NCI-H526 (cell line): ENCODE results near the gene TTLL10.
"Not testable (repeated sequence)": the region's sequence is repeated elsewhere in the genome, so short reads cannot be mapped to it uniquely, and the experiment has no call there.

Experiments used
- DNase-seq, 2 experiments: peaks; one replicate each; lab custom pipeline; 2025; lab: John Stamatoyannopoulos, UW

TTLL10 gene

DNA sequence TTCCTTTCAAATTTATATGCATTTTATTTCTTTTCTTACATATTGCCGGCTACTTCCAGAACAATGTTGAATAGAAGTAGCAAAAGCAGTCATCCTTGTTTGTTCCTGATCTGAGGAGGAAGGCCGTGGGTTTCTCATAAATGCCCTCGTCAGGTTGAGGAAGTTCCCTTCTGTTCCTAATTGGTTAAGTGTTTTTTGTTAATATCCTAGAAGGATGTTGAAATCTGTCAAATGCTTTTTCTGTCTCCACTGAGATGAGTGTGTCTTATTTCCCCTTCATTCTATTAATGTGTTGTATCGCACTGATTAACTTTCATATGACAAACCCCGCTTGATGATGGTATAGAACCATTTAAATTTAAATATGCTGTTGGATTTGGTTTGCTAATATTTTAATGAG is 15.4 kb downstream of the TTLL10 start:
- DNase-seq = no peak

DNA sequence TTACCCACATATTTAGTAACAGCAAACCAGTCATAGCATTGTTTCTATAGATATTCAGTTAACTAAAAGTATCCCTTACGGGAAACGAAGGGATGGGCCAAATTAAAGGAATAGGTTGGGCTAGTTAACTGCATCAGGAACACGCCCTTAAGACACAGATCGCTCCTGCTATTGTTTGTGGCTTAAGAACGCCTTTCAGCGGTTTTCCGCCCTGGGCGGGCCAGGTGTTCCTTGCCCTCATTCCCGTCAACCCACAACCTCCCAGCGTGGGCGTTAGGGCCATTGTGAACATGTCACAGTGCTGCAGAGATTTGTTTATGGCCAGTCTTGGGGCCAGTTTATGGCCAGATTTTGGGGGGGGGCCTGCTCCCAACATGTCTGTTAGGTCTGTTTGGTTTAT is 18.1 kb downstream of the TTLL10 start:
- no peak for DNase-seq

DNA sequence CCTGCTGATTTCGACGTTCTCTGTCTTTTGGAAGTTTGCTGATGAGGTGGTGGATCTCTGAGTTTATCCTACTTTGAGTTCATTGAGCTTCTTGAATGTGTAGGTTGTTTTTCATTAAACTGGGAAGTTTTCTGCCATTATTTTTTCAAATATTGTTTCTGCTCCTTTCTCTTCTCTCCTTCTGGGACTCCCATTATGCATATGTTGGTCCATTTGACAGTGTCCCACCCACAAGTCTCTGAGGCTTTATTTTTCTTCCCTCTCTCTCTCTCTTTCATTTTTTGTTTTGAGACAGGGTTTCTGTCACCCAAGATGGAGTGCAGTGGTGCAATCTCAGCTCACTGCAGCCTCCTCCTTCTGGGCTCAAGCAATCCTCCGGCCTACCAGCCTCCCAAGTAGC is 21.0 kb downstream of the TTLL10 start:
- no peak for DNase-seq

DNA sequence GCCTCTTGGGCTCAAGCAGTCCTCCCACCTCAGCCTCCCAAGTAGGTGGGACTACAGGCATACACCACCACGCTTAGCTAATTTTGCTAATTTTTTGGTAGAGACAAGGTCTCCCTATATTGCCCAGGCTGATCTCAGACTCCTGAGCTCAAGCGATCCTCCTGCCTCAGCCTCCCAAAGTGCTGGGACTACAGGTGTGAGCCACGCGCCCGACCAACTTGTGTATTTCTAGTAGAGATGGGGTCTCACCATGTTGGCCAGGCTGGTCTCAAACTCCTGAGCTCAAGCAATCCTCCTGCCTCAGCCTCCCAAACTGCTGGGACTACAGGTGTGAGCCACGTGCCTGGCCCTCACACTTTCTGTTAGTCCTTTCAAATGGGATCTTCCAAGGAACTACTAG is 22.0 kb downstream of the TTLL10 start:
- not testable (repeated sequence) for DNase-seq

DNA sequence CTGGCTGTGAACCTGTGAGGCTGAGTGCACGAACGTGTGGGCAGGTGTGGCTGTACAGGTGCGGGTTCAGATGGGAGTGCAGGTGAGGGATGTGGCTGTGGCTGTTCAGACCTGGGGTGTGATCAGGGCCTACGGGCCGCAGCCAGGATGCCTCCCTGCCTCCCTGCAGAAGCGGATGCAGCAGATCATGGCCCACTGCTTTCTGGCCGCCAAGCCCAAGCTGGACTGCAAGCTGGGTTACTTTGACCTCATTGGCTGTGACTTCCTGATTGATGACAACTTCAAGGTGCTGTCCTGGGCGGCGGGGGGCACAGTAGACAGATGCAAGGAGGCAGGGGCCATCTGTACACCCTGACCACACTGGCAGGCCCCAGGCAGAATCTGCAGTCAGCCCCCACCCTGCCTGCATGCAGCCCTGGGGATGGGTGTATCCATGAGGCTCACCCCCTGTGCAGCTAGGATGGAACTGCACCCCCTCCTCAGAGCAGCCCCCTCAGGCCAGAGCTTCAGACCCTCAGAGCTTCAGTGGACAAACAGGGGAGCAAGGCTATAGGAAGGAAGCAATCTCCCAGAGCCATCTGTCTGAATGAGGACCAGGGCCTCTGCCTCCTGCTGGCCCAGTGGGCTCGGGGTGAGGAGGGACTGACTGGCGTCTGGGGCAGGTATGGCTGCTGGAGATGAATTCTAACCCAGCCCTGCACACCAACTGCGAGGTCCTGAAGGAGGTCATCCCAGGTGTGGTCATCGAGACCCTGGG is 22.9 kb downstream of the TTLL10 start:
- DNase-seq = no peak

DNA sequence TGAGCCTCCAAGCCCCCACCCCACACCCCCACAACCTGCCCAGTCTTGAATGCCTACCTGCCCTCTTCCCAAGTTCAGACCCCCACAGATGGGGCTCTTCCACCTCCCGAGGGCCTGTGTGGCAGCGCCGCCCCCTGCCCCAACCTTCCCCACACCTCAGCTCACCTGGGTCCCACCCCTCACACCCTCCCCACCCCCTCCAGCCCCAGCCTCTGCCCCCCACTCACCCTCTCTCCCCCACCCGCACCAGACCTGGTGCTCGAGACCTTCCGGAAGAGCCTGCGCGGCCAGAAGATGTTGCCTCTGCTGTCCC is 23.5 kb downstream of the TTLL10 start:
- no peak for DNase-seq

DNA sequence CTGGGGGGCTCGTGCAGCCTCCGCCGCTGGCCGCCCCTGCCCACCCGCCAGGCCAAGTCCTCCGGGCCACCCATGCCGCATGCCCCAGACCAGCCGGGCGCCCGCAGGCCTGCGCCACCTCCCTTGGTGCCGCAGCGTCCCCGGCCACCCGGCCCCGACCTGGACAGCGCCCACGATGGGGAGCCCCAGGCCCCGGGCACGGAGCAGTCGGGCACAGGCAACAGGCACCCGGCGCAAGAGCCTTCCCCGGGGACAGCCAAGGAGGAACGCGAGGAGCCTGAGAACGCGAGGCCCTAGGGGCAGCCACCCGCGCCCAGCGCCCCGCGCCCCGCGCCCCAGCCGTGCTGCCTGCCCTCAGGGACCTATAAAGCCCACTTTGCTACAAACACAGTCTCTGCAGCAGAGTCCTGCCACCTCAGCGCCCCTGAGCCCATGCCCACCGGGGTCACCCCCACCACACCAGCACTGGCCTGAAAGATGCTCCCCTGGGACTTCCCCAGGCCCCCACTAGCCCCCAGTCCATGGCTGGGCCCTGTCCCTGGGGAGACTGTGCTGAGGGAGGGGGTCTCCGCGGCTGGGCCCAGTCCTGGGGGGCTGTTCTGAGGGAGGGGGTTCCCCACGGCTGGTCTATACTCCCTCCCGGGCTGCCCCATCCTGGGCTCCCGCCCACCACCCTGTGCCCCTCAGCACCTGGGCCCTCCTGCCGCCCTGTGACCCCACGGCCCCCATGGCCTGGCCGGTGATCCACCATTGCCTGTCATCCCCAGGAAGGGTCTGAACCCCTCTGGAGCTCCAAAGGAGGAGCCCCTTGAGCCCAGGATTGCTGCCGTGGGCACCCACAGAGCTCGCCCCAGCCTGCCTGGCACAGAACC is 24.1 kb downstream of the TTLL10 start:
- no peak for DNase-seq

DNA sequence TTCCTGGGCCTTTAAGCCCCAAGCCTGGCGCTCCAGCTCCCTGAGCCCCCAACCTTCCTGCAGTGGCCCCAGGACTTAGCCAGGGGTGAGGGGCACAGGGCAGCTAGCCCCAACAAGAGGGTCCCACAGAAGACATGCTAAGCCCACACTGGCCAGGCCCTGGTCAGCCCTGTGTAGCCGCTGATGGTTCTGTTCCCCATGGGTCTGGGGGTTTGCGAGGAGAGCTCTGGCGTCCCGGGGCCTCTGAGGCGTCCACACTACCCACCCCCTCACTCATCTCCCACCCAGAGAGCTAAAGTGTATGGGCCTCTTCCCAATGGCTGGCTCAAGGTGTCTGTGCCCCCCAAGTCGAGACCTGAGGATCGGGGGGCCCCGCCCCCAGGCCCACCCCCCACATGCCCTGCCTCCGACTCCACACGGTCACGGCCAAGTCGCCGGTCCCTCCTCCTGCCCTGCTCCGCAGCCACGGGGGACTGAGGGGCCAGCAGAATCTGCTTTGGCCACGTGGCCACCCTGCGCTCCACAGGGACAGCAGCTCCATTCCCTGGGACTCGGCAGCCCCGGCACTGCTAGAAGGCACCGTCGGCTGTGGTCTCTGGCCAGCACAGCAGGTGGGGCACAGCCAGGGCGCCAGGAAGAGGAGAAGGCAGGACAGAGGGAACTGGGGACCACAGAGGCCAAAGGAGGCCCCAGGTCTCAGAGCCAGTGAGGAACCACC is 24.9 kb downstream of the TTLL10 start:
- no peak for DNase-seq

DNA sequence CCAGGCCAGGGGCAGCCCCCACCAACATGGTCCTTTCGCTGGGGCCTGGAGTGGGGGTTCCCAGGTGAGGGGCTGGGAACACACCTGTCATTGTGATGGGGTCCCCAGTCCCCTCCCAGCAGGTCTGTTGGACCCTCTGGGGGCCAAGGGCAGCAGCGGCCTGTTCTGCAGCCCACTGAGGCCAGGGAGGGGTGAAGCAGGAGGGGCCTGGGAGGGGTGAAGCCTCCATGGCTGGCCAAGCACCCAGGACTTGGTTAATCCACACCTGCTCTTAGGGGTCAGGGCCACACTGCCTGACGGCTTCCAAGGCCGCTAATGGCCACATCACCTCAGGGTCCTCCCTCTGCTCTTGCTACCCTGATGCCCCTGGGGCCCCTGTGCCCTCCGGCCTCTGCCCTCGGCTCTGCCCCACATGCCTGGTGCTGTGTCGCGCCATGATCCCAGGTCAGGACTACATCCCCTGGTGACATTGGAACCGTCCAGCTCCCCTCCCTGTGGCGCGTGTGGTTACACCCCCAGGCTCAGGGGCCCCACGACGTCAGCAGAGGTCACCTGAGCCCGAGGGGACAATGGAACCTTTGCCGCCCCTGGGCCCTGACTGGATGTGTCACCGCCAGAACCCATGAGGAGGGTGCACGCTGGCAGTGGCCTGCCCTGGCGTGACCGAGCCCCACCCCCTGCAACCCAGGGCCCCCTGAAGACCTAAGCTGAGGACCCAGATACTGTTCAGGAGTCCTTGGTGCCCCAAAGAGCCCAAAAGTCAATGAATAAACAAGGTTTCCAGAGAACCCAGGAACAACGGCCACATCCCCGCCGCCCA is 25.7 kb downstream of the TTLL10 start:
- no peak for DNase-seq

DNA sequence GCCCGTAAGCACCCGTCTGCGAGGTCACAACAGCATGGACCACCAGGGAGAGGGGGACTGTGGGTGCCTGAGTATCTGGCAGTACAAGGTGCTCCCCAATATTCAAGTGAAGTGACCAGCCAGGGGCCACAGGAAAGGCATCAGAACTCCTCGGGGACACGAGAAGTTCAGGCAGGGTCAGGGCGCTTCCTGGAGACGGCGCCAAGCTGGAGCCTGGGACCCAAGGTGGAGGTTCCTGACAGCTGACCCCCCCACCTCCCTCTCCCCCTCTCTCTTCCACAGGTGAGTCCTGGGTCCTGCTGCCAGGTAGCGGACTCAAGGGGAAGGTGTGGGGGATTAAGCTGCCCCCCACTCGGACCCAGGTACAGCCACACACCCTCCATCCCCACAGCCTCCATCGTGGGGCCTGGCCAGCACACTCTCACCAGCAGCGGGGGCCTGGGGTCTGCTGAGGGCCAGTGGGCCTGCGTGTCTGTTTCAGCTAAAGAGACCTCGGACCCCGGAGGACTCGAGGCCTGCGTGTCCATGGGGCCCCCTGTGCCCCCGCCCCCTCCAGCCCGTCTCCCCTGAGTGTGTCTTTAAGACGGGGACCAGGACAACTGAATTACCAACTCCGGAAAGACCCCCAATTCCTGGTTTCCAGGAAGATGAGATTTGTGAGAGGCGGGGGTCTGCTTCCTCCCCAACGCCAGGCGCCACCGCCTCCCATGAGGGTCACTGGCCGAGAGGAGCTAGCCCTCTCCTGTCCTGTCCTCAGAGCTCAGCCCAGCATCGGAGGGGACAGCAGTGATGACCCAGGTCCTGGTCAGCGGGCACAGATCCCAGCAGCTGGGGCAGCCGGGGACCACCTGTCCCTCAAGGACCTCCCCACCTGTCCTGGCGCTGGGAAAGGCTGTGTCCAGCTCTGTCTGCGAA is 26.5 kb downstream of the TTLL10 start:
- no peak for DNase-seq

DNA sequence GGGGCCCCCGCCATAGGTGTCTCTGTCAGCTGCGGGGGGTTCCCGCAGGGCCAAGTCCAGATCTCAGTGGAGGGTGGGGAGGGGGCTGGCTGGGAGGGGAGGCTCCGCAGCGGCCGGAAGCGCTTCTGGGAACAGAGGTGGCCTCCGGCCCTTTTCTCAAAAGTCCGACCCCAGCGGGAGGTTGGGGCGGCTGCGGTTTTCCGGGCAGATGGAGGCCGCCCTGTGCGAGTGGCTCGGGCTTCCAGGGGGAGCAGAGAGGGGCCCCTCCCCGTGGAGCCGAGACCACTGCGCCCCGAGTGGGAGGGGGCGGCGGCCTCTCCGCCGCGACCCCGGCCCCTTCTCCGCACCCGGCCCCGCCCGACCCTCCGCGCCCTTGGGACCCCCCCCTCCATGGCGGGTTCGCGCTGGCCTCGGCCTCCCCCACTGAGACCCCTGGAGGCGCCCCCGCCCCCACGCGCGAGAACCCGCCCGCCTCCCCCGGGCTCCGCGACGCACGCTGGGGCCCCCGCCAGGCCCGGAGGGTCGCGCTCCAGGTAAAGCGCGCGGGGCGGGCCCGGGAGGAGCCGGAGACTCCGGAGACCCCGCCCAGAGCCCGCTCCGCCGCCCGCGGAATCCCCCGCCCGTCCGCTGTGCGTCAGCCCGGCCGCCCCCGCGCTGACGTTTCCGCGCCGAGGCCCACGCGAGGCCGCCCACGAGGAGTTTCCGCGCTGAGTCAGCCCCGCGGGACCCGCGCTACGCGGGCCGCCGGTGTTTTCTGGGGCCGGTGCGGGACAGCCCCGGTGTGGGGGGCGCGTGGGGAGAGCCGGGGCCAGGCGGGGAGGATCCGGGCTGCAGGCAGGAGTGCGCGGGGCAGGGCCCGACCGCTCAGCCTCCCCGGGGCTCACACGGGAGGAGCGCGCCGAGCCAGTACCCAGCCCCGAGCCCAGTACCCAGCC is 27.5 kb downstream of the TTLL10 start:
- DNase-seq = peak in 1 of 2 experiments; percentile 78

DNA sequence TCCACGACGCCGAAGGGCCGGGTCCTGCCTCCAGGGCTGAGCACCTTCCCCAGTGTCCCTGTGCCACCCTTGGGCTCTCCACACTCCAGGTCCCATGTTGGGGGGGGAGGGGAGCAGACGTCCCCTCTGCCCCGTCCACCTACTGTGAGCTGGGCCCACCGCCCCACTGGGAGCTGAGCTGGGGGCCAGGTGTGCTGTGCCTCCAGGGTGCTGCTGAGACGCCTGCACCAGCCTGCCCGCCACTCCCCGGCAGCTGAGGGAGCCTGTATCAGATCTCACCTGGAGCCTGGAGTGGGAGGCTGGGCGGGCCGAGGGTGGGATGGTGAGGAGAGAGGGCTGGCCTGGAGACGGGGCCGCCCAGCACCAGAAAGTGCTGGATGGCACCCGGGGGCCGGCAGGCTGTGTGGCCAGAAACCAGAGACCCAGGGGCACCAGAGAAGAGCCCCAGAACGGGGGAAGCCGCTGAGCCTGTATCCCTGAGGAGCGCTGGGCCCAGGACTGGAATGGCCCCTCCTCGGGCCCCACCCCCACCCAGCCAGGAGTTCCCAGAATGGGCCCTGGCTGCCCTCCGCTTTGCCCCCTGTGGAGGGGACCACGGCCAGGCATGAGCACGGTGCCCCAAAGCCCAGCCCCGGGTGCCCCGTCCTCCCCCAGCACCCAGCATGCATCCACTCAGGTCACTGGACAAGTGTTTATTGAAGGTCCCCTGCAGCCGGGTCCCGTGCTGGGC is 29.3 kb downstream of the TTLL10 start:
- no peak for DNase-seq

DNA sequence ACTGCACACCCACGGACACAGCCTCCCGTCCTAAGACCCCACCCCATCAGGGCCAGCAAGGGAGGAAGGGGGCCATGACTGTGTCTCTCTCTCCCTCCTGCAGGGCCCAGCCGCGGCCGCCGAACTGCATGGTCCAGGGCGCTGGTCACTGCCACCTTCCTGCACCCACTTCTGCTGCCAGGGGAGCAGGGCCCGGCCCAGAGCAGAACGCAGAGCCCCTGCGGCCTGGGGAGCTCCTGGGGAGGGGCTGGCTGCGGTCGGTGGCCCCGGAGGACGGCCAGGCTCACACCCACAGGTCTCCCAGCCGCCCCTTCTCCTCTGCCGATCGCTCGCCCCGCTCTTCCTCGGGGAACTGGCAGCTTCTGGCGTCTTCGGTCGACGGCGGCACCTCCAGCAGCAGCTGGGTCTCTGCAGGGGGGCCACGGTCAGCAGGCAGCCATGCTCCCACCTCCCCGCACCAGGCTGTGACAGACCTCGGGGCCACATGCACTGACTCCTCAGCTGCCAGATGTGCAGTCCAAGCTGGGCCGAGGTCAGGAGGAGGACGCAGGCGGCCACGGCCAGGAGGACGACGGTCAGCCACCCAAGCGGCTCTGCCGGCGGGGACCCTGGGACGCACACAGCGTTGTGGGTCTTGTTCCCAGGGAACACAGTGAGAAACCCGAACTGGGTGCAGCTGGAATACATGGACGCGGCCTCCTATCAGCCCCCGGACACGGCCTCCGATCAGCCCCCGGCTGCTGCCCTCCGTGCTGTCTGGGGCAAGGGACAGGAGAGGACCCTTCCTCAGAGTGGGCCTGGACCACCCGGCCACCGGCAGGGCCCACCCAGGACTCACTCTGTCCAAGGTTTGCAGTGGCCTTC is 30.1 kb downstream of the TTLL10 start:
- no peak for DNase-seq

DNA sequence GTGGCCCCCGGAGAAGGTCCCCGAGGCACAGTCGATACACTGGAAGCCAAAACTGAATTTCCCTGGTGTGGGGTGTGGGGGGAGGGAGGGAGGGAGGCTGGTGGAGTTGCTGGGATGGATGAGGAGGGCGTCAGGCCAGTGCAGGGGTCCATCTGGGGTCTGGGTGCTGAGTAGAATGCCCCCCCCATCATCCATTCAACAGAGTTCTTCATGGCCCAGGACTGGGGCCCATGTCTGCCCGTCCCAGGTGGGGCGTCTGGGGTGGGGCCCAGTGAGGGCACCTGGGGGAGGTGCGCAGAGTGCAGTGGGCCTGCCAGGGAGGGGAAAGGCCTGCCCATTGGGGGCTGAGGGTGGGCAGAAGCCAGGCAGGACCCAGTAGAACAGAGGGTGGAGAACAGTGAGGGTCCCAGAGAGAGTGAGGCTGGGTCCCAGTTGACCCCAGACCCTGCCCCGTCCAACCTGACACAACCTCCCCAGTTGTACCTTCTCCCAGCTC is 30.8 kb downstream of the TTLL10 start:
- no peak for DNase-seq

DNA sequence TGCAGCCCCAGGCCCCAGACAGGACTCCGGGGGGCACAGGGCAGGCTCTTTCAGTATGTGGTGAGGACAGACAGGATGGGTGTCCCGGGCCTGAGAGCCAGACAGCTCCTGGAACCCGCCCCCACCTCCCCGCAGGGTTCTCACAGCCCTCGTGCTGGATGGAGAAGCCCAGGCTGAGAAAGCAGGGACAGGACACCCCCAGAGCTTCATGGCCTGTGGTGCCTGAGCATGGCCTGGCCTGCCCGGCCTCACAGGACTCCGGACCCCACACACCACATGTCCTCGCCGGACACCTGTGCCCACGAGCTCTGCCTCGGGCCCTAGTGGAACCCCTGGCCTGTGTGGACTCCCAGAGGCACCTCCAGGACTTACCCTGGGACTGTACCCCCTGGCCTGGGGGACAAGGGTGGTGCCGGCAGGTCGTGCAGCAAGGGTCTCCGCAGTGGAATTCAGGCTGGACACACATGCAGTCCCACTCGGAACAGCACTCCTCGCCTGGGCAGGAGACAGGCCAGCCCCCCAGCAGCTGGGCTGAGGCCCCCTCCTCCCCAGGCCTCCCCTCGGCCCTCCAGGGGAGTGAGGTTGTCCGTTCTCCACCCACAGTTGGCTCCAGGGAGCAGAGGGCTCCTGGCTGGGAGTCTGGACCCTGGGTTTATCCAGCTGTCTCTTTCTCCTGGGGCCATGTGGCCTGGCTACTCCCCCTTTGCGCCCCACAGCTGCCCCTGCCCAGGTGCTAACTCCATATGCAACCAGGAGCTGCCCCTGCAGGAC is 31.5 kb downstream of the TTLL10 start:
- no peak for DNase-seq

DNA sequence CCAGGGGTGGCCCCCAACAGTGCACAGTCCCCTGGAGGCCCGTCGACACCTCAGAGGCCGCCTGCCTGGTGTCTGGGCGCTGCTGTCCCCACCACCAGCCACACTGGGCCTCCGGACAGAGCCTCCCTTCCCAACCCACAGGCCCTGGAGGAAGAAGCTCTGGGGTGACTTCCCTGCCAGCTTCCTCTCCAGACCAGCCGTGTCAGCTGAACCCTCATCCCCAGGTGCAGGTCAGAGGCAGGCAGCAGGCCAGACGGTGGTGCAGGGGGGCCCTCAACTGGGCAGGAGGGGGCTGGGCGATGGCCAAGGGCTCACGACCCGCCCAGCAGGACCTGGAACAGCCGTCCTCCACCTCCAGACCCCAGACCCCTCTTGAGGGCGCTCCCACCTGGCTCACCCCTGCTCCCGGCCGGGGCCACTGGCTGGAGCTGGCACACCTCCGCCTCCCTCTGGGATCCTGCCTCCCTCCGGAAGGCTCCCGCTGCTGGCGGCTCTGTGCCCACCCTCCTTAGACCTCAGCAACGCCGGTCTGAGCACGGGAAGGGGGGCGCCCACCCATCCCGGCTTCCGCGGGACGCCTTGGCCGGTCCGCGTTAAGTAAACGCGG is 32.2 kb downstream of the TTLL10 start:
- DNase-seq = no peak
